Measurements from ENCODE around the gene UNC13B. TPM values are rescaled to one million over a fixed set of nuclear protein-coding genes. Genes with fewer than 3 reads are reported as not detected.

The UNC13B gene
- total and polyA plus RNA-seq, 2 of the 13 experiments (the other 11 are each of a cell fraction or from before 2014, with no cell fraction given), result 14.0 to 18.3 TPM

DNA sequence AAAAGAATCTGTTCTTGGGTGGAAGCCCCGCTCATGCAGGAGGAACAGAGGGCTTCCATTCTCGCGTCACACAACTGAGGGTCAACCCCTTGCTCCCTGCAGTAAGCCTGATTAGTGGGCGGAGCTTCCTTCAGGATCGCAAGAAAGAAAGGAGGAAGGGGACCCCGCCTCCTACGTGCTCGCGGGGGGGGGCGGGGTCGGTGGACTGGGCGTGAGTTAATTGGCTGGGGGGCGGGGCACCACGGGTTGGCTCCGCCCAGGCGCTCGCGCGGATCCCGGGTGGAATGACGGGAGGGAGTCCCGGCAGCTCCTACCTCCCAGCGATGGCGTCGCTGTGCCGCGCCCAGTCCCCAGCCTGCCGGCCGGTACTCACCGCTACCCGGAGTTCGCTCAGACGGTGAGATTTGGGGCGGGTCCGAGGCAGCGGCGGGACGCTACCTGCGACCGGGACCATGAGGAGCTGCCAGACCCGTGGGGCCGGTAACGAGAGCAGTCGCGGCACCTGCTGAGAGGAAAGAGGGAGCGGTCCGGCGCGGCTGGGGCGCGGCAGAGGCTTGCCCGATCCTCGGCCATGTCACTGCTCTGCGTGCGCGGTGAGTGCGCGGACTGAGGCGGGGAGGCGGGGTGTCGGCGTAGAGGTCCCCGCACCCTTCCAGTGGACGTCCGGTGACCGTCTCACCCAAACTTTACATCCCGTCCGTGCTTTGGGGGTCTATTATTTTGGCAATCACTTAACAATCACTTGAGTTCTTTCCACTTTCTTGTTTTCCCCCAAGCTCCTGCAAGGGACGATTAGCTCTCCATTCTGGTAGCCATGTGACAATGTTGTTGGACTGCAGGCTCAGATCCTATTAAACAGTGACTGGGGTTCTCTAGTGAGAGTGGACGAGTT is at the start of gene UNC13B (continued):
- TF ChIP-seq, protein P1, sequence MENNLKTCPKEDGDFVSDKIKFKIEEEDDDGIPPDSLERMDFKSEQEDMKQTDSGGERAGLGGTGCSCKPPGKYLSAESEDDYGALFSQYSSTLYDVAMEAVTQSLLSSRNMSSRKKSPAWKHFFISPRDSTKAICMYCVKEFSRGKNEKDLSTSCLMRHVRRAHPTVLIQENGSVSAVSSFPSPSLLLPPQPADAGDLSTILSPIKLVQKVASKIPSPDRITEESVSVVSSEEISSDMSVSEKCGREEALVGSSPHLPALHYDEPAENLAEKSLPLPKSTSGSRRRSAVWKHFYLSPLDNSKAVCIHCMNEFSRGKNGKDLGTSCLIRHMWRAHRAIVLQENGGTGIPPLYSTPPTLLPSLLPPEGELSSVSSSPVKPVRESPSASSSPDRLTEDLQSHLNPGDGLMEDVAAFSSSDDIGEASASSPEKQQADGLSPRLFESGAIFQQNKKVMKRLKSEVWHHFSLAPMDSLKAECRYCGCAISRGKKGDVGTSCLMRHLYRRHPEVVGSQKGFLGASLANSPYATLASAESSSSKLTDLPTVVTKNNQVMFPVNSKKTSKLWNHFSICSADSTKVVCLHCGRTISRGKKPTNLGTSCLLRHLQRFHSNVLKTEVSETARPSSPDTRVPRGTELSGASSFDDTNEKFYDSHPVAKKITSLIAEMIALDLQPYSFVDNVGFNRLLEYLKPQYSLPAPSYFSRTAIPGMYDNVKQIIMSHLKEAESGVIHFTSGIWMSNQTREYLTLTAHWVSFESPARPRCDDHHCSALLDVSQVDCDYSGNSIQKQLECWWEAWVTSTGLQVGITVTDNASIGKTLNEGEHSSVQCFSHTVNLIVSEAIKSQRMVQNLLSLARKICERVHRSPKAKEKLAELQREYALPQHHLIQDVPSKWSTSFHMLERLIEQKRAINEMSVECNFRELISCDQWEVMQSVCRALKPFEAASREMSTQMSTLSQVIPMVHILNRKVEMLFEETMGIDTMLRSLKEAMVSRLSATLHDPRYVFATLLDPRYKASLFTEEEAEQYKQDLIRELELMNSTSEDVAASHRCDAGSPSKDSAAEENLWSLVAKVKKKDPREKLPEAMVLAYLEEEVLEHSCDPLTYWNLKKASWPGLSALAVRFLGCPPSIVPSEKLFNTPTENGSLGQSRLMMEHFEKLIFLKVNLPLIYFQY (CRISPR knock-in tag; IDR thresholded peaks at IDR 0.05; ENCODE audit: borderline replicate concordance), result 0 out of 2 replicates have a peak, but pooled peaks have one; percentile 51
- no peak for TF ChIP-seq ZNF253 (CRISPR knock-in tag; IDR thresholded peaks at IDR 0.05; ENCODE audit: borderline replicate concordance)
- TF ChIP-seq, protein P2, sequence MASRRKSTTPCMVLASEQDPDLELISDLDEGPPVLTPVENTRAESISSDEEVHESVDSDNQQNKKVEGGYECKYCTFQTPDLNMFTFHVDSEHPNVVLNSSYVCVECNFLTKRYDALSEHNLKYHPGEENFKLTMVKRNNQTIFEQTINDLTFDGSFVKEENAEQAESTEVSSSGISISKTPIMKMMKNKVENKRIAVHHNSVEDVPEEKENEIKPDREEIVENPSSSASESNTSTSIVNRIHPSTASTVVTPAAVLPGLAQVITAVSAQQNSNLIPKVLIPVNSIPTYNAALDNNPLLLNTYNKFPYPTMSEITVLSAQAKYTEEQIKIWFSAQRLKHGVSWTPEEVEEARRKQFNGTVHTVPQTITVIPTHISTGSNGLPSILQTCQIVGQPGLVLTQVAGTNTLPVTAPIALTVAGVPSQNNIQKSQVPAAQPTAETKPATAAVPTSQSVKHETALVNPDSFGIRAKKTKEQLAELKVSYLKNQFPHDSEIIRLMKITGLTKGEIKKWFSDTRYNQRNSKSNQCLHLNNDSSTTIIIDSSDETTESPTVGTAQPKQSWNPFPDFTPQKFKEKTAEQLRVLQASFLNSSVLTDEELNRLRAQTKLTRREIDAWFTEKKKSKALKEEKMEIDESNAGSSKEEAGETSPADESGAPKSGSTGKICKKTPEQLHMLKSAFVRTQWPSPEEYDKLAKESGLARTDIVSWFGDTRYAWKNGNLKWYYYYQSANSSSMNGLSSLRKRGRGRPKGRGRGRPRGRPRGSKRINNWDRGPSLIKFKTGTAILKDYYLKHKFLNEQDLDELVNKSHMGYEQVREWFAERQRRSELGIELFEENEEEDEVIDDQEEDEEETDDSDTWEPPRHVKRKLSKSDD (CRISPR knock-in tag; IDR thresholded peaks at IDR 0.05; ENCODE audit: low read depth), result peak; percentile 92
- TF ChIP-seq, protein P3, sequence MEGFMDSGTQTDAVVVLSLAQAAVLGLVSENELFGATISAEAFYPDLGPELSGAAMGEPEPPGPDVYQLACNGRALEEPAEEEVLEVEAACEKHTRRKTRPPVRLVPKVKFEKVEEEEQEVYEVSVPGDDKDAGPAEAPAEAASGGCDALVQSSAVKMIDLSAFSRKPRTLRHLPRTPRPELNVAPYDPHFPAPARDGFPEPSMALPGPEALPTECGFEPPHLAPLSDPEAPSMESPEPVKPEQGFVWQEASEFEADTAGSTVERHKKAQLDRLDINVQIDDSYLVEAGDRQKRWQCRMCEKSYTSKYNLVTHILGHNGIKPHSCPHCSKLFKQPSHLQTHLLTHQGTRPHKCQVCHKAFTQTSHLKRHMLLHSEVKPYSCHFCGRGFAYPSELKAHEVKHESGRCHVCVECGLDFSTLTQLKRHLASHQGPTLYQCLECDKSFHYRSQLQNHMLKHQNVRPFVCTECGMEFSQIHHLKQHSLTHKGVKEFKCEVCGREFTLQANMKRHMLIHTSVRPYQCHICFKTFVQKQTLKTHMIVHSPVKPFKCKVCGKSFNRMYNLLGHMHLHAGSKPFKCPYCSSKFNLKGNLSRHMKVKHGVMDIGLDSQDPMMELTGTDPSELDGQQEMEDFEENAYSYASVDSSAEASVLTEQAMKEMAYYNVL (CRISPR knock-in tag; IDR thresholded peaks at IDR 0.05; ENCODE audit: borderline replicate concordance), result peak; percentile 30; the same call in 1 of the 2 replicates
- TF ChIP-seq ZNF3 (CRISPR knock-in tag; IDR thresholded peaks at IDR 0.05), result no peak
- no peak for TF ChIP-seq SMYD3 (CRISPR knock-in tag; IDR thresholded peaks at IDR 0.05)
- peak; percentile 95 for TF ChIP-seq KDM2A (CRISPR knock-in tag; IDR thresholded peaks at IDR 0.05; ENCODE audit: borderline replicate concordance, low read depth)
- peak; percentile 82; the same call in 1 of the 2 replicates for TF ChIP-seq HES4 (CRISPR knock-in tag; IDR thresholded peaks at IDR 0.05; ENCODE audit: borderline replicate concordance)
- TF ChIP-seq NCOA1 (CRISPR knock-in tag; IDR thresholded peaks at IDR 0.05), result no peak
- TF ChIP-seq, protein P4, sequence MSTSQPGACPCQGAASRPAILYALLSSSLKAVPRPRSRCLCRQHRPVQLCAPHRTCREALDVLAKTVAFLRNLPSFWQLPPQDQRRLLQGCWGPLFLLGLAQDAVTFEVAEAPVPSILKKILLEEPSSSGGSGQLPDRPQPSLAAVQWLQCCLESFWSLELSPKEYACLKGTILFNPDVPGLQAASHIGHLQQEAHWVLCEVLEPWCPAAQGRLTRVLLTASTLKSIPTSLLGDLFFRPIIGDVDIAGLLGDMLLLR (CRISPR knock-in tag; IDR thresholded peaks at IDR 0.05), result peak; percentile 69; the same call in 1 of the 2 replicates
- TF ChIP-seq IRF2 (CRISPR knock-in tag; IDR thresholded peaks at IDR 0.05), result peak; percentile 78; the same call in 1 of the 2 replicates
- TF ChIP-seq ZNF775 (CRISPR knock-in tag; IDR thresholded peaks at IDR 0.05; ENCODE audit: borderline replicate concordance), result no peak
- TF ChIP-seq PITX1 (CRISPR knock-in tag; IDR thresholded peaks at IDR 0.05), result peak; percentile 76
